ENCODE results near the gene EFR3B. TPM values are rescaled to one million over a fixed set of nuclear protein-coding genes. Genes with fewer than 3 reads are reported as not detected.

The EFR3B gene
- total and polyA plus RNA-seq, 10 of the 15 experiments (the other 5 are each of a cell fraction or from before 2014, with no cell fraction given): 0.12 to 3.9 (median 1.8) TPM

GRCh38 chr2:25000036-25000435, 41.8 kb upstream of the EFR3B start (continued):
- TF ChIP-seq SIN3A (IDR thresholded peaks at IDR 0.05; ENCODE audit: low read depth, low read length) (no peak), NR2C2 (IDR thresholded peaks at IDR 0.05; ENCODE audit: borderline replicate concordance, control insufficient read depth, insufficient read length, low read depth) (no peak)

- H3K27ac ChIP-seq (ENCODE audit: control insufficient read depth, insufficient read depth): no peak overlapping the region
- in situ Hi-C loops (cut with MboI) (no loop called here), intact Hi-C loops (cut with micrococcal nuclease; ENCODE audit: unreplicated experiment) (no loop called here)
- ATAC-seq (no peak), FAIRE-seq (no peak), DNase-seq (ENCODE audit: low read depth, low spot score) (no peak)
- 37% methylated on average over 6 of the region's 6 CpGs for WGBS (ENCODE audit: insufficient coverage, insufficient replicate concordance, low lambda C conversion rate, missing lambda C conversion rate)
- SMC1A ChIA-PET (ENCODE audit: uncharacterized antibody, unreplicated experiment): no interaction called here
- H3K4me3 ChIP-seq: no peak overlapping the region
- no peaks in the 10 kb centered on the region for H3K79me2 ChIP-seq (ENCODE audit: control insufficient read depth, insufficient read depth, low read length)
- POLR2A ChIA-PET: no interaction called here
- no peak for TF ChIP-seq SREBF2 (IDR thresholded peaks at IDR 0.05; ENCODE audit: low read length)
- RAD21 ChIA-PET (ENCODE audit: unreplicated experiment): no interaction called here
- H4K20me1 ChIP-seq (ENCODE audit: control insufficient read depth, insufficient read depth): no peaks in the 10 kb centered on the region
- no peaks in the 10 kb centered on the region for H3K9me3 ChIP-seq (replicated peaks; ENCODE audit: control insufficient read depth, insufficient read depth, low read length)
- no peaks in the 10 kb centered on the region for H3K36me3 ChIP-seq (ENCODE audit: control insufficient read depth in 2 of 2, insufficient read depth in 2 of 2, low read length in 1 of 2)
- H3K4me1 ChIP-seq (ENCODE audit: control insufficient read depth, insufficient read depth, low read length): no peaks in the 10 kb centered on the region
- BruUV-seq (replicated peaks): no TSS peak
- no peaks in the 10 kb centered on the region; a peak in 1 of 4 replicates for H3K27me3 ChIP-seq (replicated peaks in 1 of 2; ENCODE audit: control insufficient read depth in 2 of 2, insufficient read depth in 2 of 2, low read length in 1 of 2)
- no peak overlapping the region for H3K4me2 ChIP-seq (ENCODE audit: control insufficient read depth, insufficient read depth)
- no peak overlapping the region for H3K9ac ChIP-seq (ENCODE audit: control insufficient read depth, insufficient read depth, low read length)
- CTCF ChIA-PET: no interaction called here
- H2AFZ ChIP-seq (ENCODE audit: control insufficient read depth, low read depth, low read length): no peak overlapping the region
Measured at GRCh38 chr2:25000503-25001324, 41.2 kb upstream of the EFR3B start.

GRCh38 chr2:25001325-25001637, 40.6 kb upstream of the EFR3B start:
- no peak overlapping the region for H3K4me3 ChIP-seq
- no peaks in the 10 kb centered on the region for H3K4me1 ChIP-seq (ENCODE audit: control insufficient read depth, insufficient read depth, low read length)
- H3K9ac ChIP-seq (ENCODE audit: control insufficient read depth, insufficient read depth, low read length): no peak overlapping the region
- no TSS peak for BruUV-seq (replicated peaks)
- H3K4me2 ChIP-seq (ENCODE audit: control insufficient read depth, insufficient read depth): no peak overlapping the region
- no peak for ATAC-seq
- H4K20me1 ChIP-seq (ENCODE audit: control insufficient read depth, insufficient read depth): no peaks in the 10 kb centered on the region
- no peaks in the 10 kb centered on the region for H3K79me2 ChIP-seq (ENCODE audit: control insufficient read depth, insufficient read depth, low read length)
- WGBS (ENCODE audit: insufficient coverage, insufficient replicate concordance, low lambda C conversion rate, missing lambda C conversion rate): 44% methylated on average over 7 of the region's 7 CpGs
- no peaks in the 10 kb centered on the region for H3K36me3 ChIP-seq (ENCODE audit: control insufficient read depth in 2 of 2, insufficient read depth in 2 of 2, low read length in 1 of 2)
- H2AFZ ChIP-seq (ENCODE audit: control insufficient read depth, low read depth, low read length): no peak overlapping the region
- in situ Hi-C loops (cut with MboI): no loop called here
- POLR2A ChIA-PET: no interaction called here
- RAD21 ChIA-PET (ENCODE audit: unreplicated experiment): no interaction called here
- CTCF ChIA-PET: no interaction called here
- DNase-seq (ENCODE audit: low read depth, low spot score): no peak
- H3K27me3 ChIP-seq (replicated peaks in 1 of 2; ENCODE audit: control insufficient read depth in 2 of 2, insufficient read depth in 2 of 2, low read length in 1 of 2): no peaks in the 10 kb centered on the region; a peak in 1 of 4 replicates
- H3K9me3 ChIP-seq (replicated peaks; ENCODE audit: control insufficient read depth, insufficient read depth, low read length): no peaks in the 10 kb centered on the region
- SMC1A ChIA-PET (ENCODE audit: uncharacterized antibody, unreplicated experiment): interaction anchor here (0.6 kb wide), 1 partner anchor 31 kb away, joined by 3 read pairs; no protein-coding TSS in a partner anchor
- no peak for FAIRE-seq
- no peak overlapping the region for H3K27ac ChIP-seq (ENCODE audit: control insufficient read depth, insufficient read depth)
- intact Hi-C loops (cut with micrococcal nuclease; ENCODE audit: unreplicated experiment): no loop called here
- TF ChIP-seq SMC3 (IDR thresholded peaks at IDR 0.05; ENCODE audit: borderline replicate concordance, low read length) (no peak), CBX3 (IDR thresholded peaks at IDR 0.05; ENCODE audit: borderline replicate concordance, low read depth) (no peak), POU2F2 (IDR thresholded peaks at IDR 0.05; ENCODE audit: borderline replicate concordance, low read depth, low read length) (no peak), RAD21 (IDR thresholded peaks at IDR 0.05; ENCODE audit: insufficient read depth, low read depth, low read length) (no peak), STAT3 (IDR thresholded peaks at IDR 0.05; ENCODE audit: low read depth, low read length) (no peak), EED (IDR thresholded peaks at IDR 0.05; ENCODE audit: low read depth) (no peak), POLR2AphosphoS5 (IDR thresholded peaks at IDR 0.05; ENCODE audit: low read length) (no peak), CBFB (IDR thresholded peaks at IDR 0.05; ENCODE audit: low read depth) (no peak), MEF2A (IDR thresholded peaks at IDR 0.05; ENCODE audit: insufficient read depth, low read depth, low read length) (no peak), BCLAF1 (IDR thresholded peaks at IDR 0.05) (no peak), IRF4 (IDR thresholded peaks at IDR 0.05; ENCODE audit: low read depth, low read length) (no peak), NR2F1 (conservative IDR thresholded peaks at IDR 0.05) (no peak), ATF7 (IDR thresholded peaks at IDR 0.05; ENCODE audit: low read depth) (no peak)
